GM13976 (cell line): ENCODE data around the gene ROR2.

ENCODE experiments used
- DNase-seq: peaks from one replicate; pipeline ENCODE4 v3.0.0; 2012; ENCODE audit warnings: low spot score
- CTCF ChIP-seq: IDR thresholded peaks from 2 replicates; pipeline ENCODE4 v1.5.1; 2012; ENCODE audit warnings: borderline replicate concordance, mild to moderate bottlenecking; ENCODE audit not compliant: insufficient read depth; ENCODE audit errors: extremely low read depth, missing control alignments, control extremely low read depth
- in situ Hi-C: fragments of 300-500 bp; cut with MboI; formaldehyde crosslinking; loops from one replicate; pipeline ENCODE4 v1.12.0; 2022; ENCODE audit warnings: low sequenced_read_pairs, mixed read lengths, inconsistent platforms; ENCODE audit not compliant: unreplicated experiment

The ROR2 gene

GRCh38 chr9:91837981-91838731 lies 111.9 kb downstream of the ROR2 start:
- no peak for DNase-seq
- in situ Hi-C loops: no loop called here
- TF ChIP-seq CTCF: no peak

- no peak for TF ChIP-seq CTCF
- no peak for DNase-seq
- in situ Hi-C loops: no loop called here
Observed at GRCh38 chr9:91836515-91836914, 113.5 kb downstream of the ROR2 start.

GRCh38 chr9:91835632-91836031 lies 114.4 kb downstream of the ROR2 start:
- in situ Hi-C loops: no loop called here
- TF ChIP-seq CTCF: no peak
- DNase-seq: no peak

GRCh38 chr9:91835216-91835615 lies 114.8 kb downstream of the ROR2 start:
- no peak for DNase-seq
- in situ Hi-C loops: no loop called here
- TF ChIP-seq CTCF: no peak

- TF ChIP-seq CTCF: no peak
- no peak for DNase-seq
- in situ Hi-C loops: no loop called here
Observed at GRCh38 chr9:91834740-91835139, 115.3 kb downstream of the ROR2 start.

- no peak for DNase-seq
- in situ Hi-C loops: no loop called here
- TF ChIP-seq CTCF: no peak
Observed at GRCh38 chr9:91833878-91834255, 116.2 kb downstream of the ROR2 start.

- no peak for DNase-seq
- TF ChIP-seq CTCF: no peak
- in situ Hi-C loops: no loop called here
Observed at GRCh38 chr9:91833096-91833877, 116.7 kb downstream of the ROR2 start.
